Measurements from ENCODE around the gene PALM2AKAP2.

The PALM2AKAP2 gene

DNA sequence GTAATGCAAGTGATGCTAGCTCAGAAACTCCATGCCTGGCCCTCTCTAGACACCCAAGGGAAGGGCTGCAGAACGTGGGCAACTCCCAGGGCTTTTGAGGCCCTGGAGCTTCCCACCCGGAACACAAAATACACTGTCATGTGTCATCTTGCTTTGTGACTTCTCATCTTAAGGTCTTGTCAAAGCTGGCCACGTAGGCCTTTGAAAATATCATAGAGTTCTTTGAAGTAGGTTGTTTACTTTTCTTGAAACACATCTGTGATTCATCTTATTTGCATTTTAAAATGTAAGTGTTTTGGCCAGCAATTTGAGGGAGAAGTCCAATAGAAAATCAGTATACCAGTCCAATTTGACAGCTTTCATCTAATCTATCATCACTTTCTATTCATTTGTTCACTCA lies 40.2 kb upstream of the PALM2AKAP2 start:
- no peak overlapping the region for H3K27ac ChIP-seq (replicated peaks)
- H3K27me3 ChIP-seq (ENCODE audit: insufficient read depth, poor library complexity, severe bottlenecking), result peaks cover 7% of the 10 kb centered on the region
- no peak overlapping the region for H3K4me3 ChIP-seq (replicated peaks; ENCODE audit: insufficient read depth, low read length)
- TF ChIP-seq POLR2AphosphoS5 (IDR thresholded peaks at IDR 0.05; ENCODE audit: low read depth) (no peak), GABPA (IDR thresholded peaks at IDR 0.05; ENCODE audit: low read depth) (no peak), CTCF (IDR thresholded peaks at IDR 0.05; ENCODE audit: insufficient read depth, low read length) (no peak), SPI1 (IDR thresholded peaks at IDR 0.05; ENCODE audit: borderline replicate concordance, low read depth) (no peak)
- TF ChIP-seq, protein P1, sequence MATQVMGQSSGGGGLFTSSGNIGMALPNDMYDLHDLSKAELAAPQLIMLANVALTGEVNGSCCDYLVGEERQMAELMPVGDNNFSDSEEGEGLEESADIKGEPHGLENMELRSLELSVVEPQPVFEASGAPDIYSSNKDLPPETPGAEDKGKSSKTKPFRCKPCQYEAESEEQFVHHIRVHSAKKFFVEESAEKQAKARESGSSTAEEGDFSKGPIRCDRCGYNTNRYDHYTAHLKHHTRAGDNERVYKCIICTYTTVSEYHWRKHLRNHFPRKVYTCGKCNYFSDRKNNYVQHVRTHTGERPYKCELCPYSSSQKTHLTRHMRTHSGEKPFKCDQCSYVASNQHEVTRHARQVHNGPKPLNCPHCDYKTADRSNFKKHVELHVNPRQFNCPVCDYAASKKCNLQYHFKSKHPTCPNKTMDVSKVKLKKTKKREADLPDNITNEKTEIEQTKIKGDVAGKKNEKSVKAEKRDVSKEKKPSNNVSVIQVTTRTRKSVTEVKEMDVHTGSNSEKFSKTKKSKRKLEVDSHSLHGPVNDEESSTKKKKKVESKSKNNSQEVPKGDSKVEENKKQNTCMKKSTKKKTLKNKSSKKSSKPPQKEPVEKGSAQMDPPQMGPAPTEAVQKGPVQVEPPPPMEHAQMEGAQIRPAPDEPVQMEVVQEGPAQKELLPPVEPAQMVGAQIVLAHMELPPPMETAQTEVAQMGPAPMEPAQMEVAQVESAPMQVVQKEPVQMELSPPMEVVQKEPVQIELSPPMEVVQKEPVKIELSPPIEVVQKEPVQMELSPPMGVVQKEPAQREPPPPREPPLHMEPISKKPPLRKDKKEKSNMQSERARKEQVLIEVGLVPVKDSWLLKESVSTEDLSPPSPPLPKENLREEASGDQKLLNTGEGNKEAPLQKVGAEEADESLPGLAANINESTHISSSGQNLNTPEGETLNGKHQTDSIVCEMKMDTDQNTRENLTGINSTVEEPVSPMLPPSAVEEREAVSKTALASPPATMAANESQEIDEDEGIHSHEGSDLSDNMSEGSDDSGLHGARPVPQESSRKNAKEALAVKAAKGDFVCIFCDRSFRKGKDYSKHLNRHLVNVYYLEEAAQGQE (IDR thresholded peaks at IDR 0.05; ENCODE audit: insufficient replicate concordance, low read depth), result no peak
- DNase-seq (ENCODE audit: low read depth in 1 of 2, low spot score in 1 of 2), result no peak

GRCh38 chr9:109742776-109743348 lies 37.1 kb upstream of the PALM2AKAP2 start:
- Histone ChIP-seq H3K27ac (replicated peaks) (no peak overlapping the region), H3K27me3 (ENCODE audit: insufficient read depth, poor library complexity, severe bottlenecking) (peaks cover 7% of the 10 kb centered on the region), H3K4me3 (replicated peaks; ENCODE audit: insufficient read depth, low read length) (no peak overlapping the region)
- DNase-seq (ENCODE audit: low read depth in 1 of 2, low spot score in 1 of 2), result no peak
- TF ChIP-seq POLR2AphosphoS5 (IDR thresholded peaks at IDR 0.05; ENCODE audit: low read depth) (no peak), CTCF (IDR thresholded peaks at IDR 0.05; ENCODE audit: insufficient read depth, low read length) (no peak), SPI1 (IDR thresholded peaks at IDR 0.05; ENCODE audit: borderline replicate concordance, low read depth) (no peak), GABPA (IDR thresholded peaks at IDR 0.05; ENCODE audit: low read depth) (no peak)
- TF ChIP-seq, protein P1 (IDR thresholded peaks at IDR 0.05; ENCODE audit: insufficient replicate concordance, low read depth), result no peak

GRCh38 chr9:109743696-109744095 lies 36.3 kb upstream of the PALM2AKAP2 start:
- Histone ChIP-seq H3K27me3 (ENCODE audit: insufficient read depth, poor library complexity, severe bottlenecking) (peaks cover 7% of the 10 kb centered on the region), H3K4me3 (replicated peaks; ENCODE audit: insufficient read depth, low read length) (no peak overlapping the region), H3K27ac (replicated peaks) (no peak overlapping the region)
- DNase-seq (ENCODE audit: low read depth in 1 of 2, low spot score in 1 of 2), result no peak
- TF ChIP-seq POLR2AphosphoS5 (IDR thresholded peaks at IDR 0.05; ENCODE audit: low read depth) (no peak), SPI1 (IDR thresholded peaks at IDR 0.05; ENCODE audit: borderline replicate concordance, low read depth) (no peak), GABPA (IDR thresholded peaks at IDR 0.05; ENCODE audit: low read depth) (no peak), CTCF (IDR thresholded peaks at IDR 0.05; ENCODE audit: insufficient read depth, low read length) (no peak)
- TF ChIP-seq, protein P1 (IDR thresholded peaks at IDR 0.05; ENCODE audit: insufficient replicate concordance, low read depth), result no peak
